Bronchial epithelial cell (primary cell): ENCODE measurements around the gene SCFD2. TPM values are rescaled to one million over a fixed set of nuclear protein-coding genes. Genes with fewer than 3 reads are reported as not detected.

Source experiments
- DNase-seq: peaks from one replicate; pipeline ENCODE4 v3.0.0-alpha.2; 2010; ENCODE audit warnings: low read depth
- FAIRE-seq: peaks from 2 replicates; lab custom pipeline; 2011; peaks lifted over from hg19 to GRCh38; lab: Jason Lieb, UNC
- H3K27me3 ChIP-seq: 2 replicates; pipeline ENCODE4 v1.5.1; 2011; ENCODE audit warnings: low read length; ENCODE audit not compliant: control insufficient read depth, insufficient read depth
- H3K36me3 ChIP-seq: 2 replicates; pipeline ENCODE4 v1.5.1; 2011; ENCODE audit warnings: low read length; ENCODE audit not compliant: control insufficient read depth, insufficient read depth
- H3K4me3 ChIP-seq: 2 replicates; pipeline ENCODE4 v1.5.1; 2011; ENCODE audit warnings: mild to moderate bottlenecking, low read depth, low read length, control low read depth
- CTCF ChIP-seq: IDR thresholded peaks from 2 replicates; pipeline ENCODE4 v1.5.1; 2011; ENCODE audit warnings: mild to moderate bottlenecking, moderate library complexity, low read length, control low read depth, inconsistent platforms; ENCODE audit not compliant: insufficient read depth, severe bottlenecking
- total RNA-seq: library from RNA; depleted of rRNA; stranded (reverse); fragments of >200 nt; gene quantifications from 2 replicates; pipeline ENCODE4 v1.2.1, GENCODE V29; 2014

Gene SCFD2
- total RNA-seq, 1 donor from 2014 or later: 21.9 TPM

- H3K4me3 ChIP-seq: no peak overlapping the region
- no peak for TF ChIP-seq CTCF
- FAIRE-seq (no peak), DNase-seq (peak; percentile 67)
- H3K27me3 ChIP-seq: no peaks in the 10 kb centered on the region
- no peaks in the 10 kb centered on the region for H3K36me3 ChIP-seq
Observed at GRCh38 chr4:52889778-52890520, 475.9 kb downstream of the SCFD2 start.

- no peaks in the 10 kb centered on the region for H3K36me3 ChIP-seq
- no peak for TF ChIP-seq CTCF
- FAIRE-seq (no peak), DNase-seq (no peak)
- H3K4me3 ChIP-seq: no peak overlapping the region
- H3K27me3 ChIP-seq: no peaks in the 10 kb centered on the region
Observed at GRCh38 chr4:52889354-52889753, 476.5 kb downstream of the SCFD2 start.

- no peaks in the 10 kb centered on the region for H3K27me3 ChIP-seq
- DNase-seq: no peak
- FAIRE-seq: no peak
- no peak overlapping the region for H3K4me3 ChIP-seq
- no peak for TF ChIP-seq CTCF
- no peaks in the 10 kb centered on the region for H3K36me3 ChIP-seq
Observed at GRCh38 chr4:52884994-52885393, 480.9 kb downstream of the SCFD2 start.

GRCh38 chr4:52883707-52884669 lies 481.9 kb downstream of the SCFD2 start:
- H3K27me3 ChIP-seq: no peaks in the 10 kb centered on the region
- no peak overlapping the region for H3K4me3 ChIP-seq
- TF ChIP-seq CTCF: no peak
- no peak for DNase-seq
- H3K36me3 ChIP-seq: no peaks in the 10 kb centered on the region
- peak; percentile 36 for FAIRE-seq

- DNase-seq: peak; percentile 31
- no peak for TF ChIP-seq CTCF
- FAIRE-seq: no peak
- Histone ChIP-seq H3K4me3 (no peak overlapping the region), H3K27me3 (no peaks in the 10 kb centered on the region), H3K36me3 (no peaks in the 10 kb centered on the region)
Observed at GRCh38 chr4:52883183-52883621, 482.7 kb downstream of the SCFD2 start.
